H1 (cell line): ENCODE measurements around the gene ELFN2. TPM values are rescaled to one million over a fixed set of nuclear protein-coding genes. Genes with fewer than 3 reads are reported as not detected.

Experiments
- CTCF ChIA-PET: fragments of 300-600 bp; sonication (Branson Sonifier 250); formaldehyde crosslinking; loops from one replicate; lab custom pipeline; 2021; ENCODE audit not compliant: partially characterized antibody; lab: Charles Lee
- POLR2A ChIA-PET: fragments of 300-600 bp; sonication (Branson Sonifier 250); formaldehyde crosslinking; loops from one replicate; lab custom pipeline; 2021; ENCODE audit warnings: inconsistent platforms; ENCODE audit not compliant: partially characterized antibody; lab: Charles Lee
- DNase-seq, 2 experiments: peaks; one replicate each; pipeline versions ENCODE4 v3.0.0 to v3.0.0-alpha.2; 2010 to 2022; ENCODE audit warnings: low spot score in 2 of 2, low read depth in 1 of 2, mixed read lengths in 1 of 2
- FAIRE-seq: peaks from 2 replicates; lab custom pipeline; 2011; peaks lifted over from hg19 to GRCh38; lab: Jason Lieb, UNC
- H2AFZ ChIP-seq: 2 replicates; pipeline ENCODE4 v1.8.1; 2012; ENCODE audit warnings: low read length, inconsistent platforms
- H2AK5ac ChIP-seq: 2 replicates; pipeline ENCODE4 v1.6.1; 2013; ENCODE audit warnings: low read depth, low read length
- H2BK120ac ChIP-seq: replicated peaks from 2 replicates; pipeline ENCODE3; 2013; ENCODE audit warnings: low read depth, low read length, inconsistent platforms
- H2BK12ac ChIP-seq: 2 replicates; pipeline ENCODE4 v1.6.1; 2013; ENCODE audit warnings: low read depth, low read length
- H2BK15ac ChIP-seq: 2 replicates; pipeline ENCODE4 v1.6.1; 2013; ENCODE audit warnings: low read length
- H2BK20ac ChIP-seq: 2 replicates; pipeline ENCODE4 v1.6.1; 2013; ENCODE audit warnings: low read length
- H2BK5ac ChIP-seq: 2 replicates; pipeline ENCODE4 v1.6.1; 2013; ENCODE audit warnings: low read depth, low read length
- H3K14ac ChIP-seq: 2 replicates; pipeline ENCODE4 v1.6.1; 2013; ENCODE audit warnings: inconsistent platforms; ENCODE audit not compliant: insufficient read length
- H3K18ac ChIP-seq: 2 replicates; pipeline ENCODE4 v1.6.1; 2013; ENCODE audit warnings: low read length; ENCODE audit errors: extremely low read depth
- H3K23ac ChIP-seq: 2 replicates; pipeline ENCODE4 v1.6.1; 2013; ENCODE audit warnings: inconsistent platforms; ENCODE audit not compliant: insufficient read length
- H3K23me2 ChIP-seq: 2 replicates; pipeline ENCODE4 v1.6.1; 2013; ENCODE audit warnings: low read depth, low read length
- H3K27ac ChIP-seq: 2 replicates; pipeline ENCODE4 v1.6.1; 2011; ENCODE audit warnings: low read depth, low read length, inconsistent platforms
- H3K27me3 ChIP-seq, 4 experiments: replicated peaks in 1 of 4; 1 replicate in 1 of 4; 2 replicates in 3 of 4; pipeline versions ENCODE4 v1.6.1 to v1.8.1; 2011 to 2013; ENCODE audit warnings: low read length in 3 of 4, mild to moderate bottlenecking in 3 of 4, inconsistent platforms in 2 of 4, mixed read lengths in 2 of 4, moderate library complexity in 1 of 4; ENCODE audit not compliant: control insufficient read depth in 3 of 4, insufficient read depth in 3 of 4; ENCODE audit errors: extremely low read depth in 1 of 4
- H3K36me3 ChIP-seq, 4 experiments: 2 replicates each; pipeline versions ENCODE4 v1.6.1 to v1.8.1; 2011 to 2013; ENCODE audit warnings: mild to moderate bottlenecking in 4 of 4, low read length in 3 of 4, moderate library complexity in 2 of 4, control low read depth in 1 of 4, inconsistent platforms in 1 of 4; ENCODE audit not compliant: insufficient read depth in 4 of 4, control insufficient read depth in 2 of 4
- H3K4ac ChIP-seq: replicated peaks from 2 replicates; pipeline ENCODE3; 2013; ENCODE audit warnings: low read length, low read depth, mixed read lengths, inconsistent platforms; ENCODE audit not compliant: insufficient read length
- H3K4me1 ChIP-seq, 4 experiments: replicated peaks in 1 of 4; 1 replicate in 1 of 4; 2 replicates in 3 of 4; pipeline versions ENCODE4 v1.6.1 to v1.8.1; 2011 to 2013; ENCODE audit warnings: low read length in 3 of 4, inconsistent platforms in 2 of 4, mixed read lengths in 1 of 4; ENCODE audit not compliant: insufficient read depth in 4 of 4, control insufficient read depth in 3 of 4
- H3K4me2 ChIP-seq, 2 experiments: 2 replicates each; pipeline versions ENCODE4 v1.6.1 to v1.8.1; 2011 to 2013; ENCODE audit warnings: low read depth in 2 of 2, low read length in 2 of 2, control low read depth in 1 of 2, inconsistent platforms in 1 of 2, mild to moderate bottlenecking in 1 of 2; ENCODE audit not compliant: insufficient read depth in 1 of 2
- H3K4me3 ChIP-seq, 4 experiments: fragments of 200-600, 300-600 bp in 1 of 4; sonication (generic), shearing (Covaris generic), sonication (Bioruptor Twin) in 1 of 4; 2 replicates each; pipeline versions ENCODE4 v1.5.1 to v1.8.1; 2011 to 2016; ENCODE audit warnings: low read length in 4 of 4, low read depth in 3 of 4, control low read depth in 2 of 4, inconsistent platforms in 2 of 4, mild to moderate bottlenecking in 2 of 4, mixed read lengths in 1 of 4, moderate library complexity in 1 of 4; ENCODE audit not compliant: insufficient read depth in 2 of 4; ENCODE audit errors: extremely low read depth in 1 of 4
- H3K56ac ChIP-seq: replicated peaks from 2 replicates; pipeline ENCODE3; 2013; ENCODE audit warnings: low read depth, mild to moderate bottlenecking, mixed read lengths, low read length, inconsistent platforms; ENCODE audit not compliant: insufficient read length
- H3K79me1 ChIP-seq: 2 replicates; pipeline ENCODE4 v1.6.1; 2013; ENCODE audit warnings: low read depth, low read length, control low read depth
- H3K79me2 ChIP-seq, 2 experiments: 2 replicates each; pipeline versions ENCODE4 v1.6.1 to v1.8.1; 2012 to 2013; ENCODE audit warnings: low read length in 2 of 2, mild to moderate bottlenecking in 2 of 2, inconsistent platforms in 1 of 2; ENCODE audit not compliant: insufficient read depth in 2 of 2, control insufficient read depth in 1 of 2
- H3K9ac ChIP-seq, 4 experiments: replicated peaks in 1 of 4; 1 replicate in 1 of 4; 2 replicates in 3 of 4; pipeline versions ENCODE4 v1.6.1 to v1.8.1; 2011 to 2013; ENCODE audit warnings: low read depth in 3 of 4, low read length in 3 of 4, control low read depth in 2 of 4, mild to moderate bottlenecking in 2 of 4, moderate library complexity in 2 of 4, inconsistent platforms in 1 of 4; ENCODE audit errors: extremely low read depth in 1 of 4
- H3K9me3 ChIP-seq, 2 experiments: 2 replicates each; pipeline versions ENCODE4 v1.6.1 to v1.8.1; 2012 to 2013; ENCODE audit warnings: mild to moderate bottlenecking in 2 of 2, moderate library complexity in 2 of 2, control low read depth in 1 of 2, inconsistent platforms in 1 of 2, low read depth in 1 of 2, low read length in 1 of 2, mixed read lengths in 1 of 2; ENCODE audit not compliant: insufficient read depth in 2 of 2
- H4K20me1 ChIP-seq, 2 experiments: replicated peaks in 1 of 2; 2 replicates each; pipeline versions ENCODE3 to v1.8.1; 2011 to 2013; ENCODE audit warnings: inconsistent platforms in 2 of 2, low read length in 2 of 2, mild to moderate bottlenecking in 1 of 2; ENCODE audit not compliant: insufficient read depth in 2 of 2, control insufficient read depth in 1 of 2
- H4K5ac ChIP-seq: 2 replicates; pipeline ENCODE4 v1.6.1; 2013; ENCODE audit warnings: low read length, low read depth, mixed read lengths, inconsistent platforms; ENCODE audit not compliant: insufficient read length
- H4K8ac ChIP-seq: 2 replicates; pipeline ENCODE4 v1.8.0; 2013; ENCODE audit warnings: mild to moderate bottlenecking, moderate library complexity, low read length, inconsistent platforms; ENCODE audit not compliant: insufficient read depth; ENCODE audit errors: extremely low read depth
- H4K91ac ChIP-seq: replicated peaks from 2 replicates; pipeline ENCODE3; 2013; ENCODE audit warnings: low read length, mixed read lengths, inconsistent platforms; ENCODE audit not compliant: insufficient read length
- POU5F1 ChIP-seq: IDR thresholded peaks from 2 replicates; pipeline ENCODE4 v1.6.1; 2011; ENCODE audit warnings: low read depth, mild to moderate bottlenecking, low read length, moderate library complexity
- WGBS, 2 experiments: shearing (Covaris generic) in 1 of 2; methylation state at CpG; one replicate each; pipeline versions ENCODE4 v1.1.6 to v1.1.7; 2013 to 2015; ENCODE audit warnings: low lambda C conversion rate in 2 of 2, mixed read lengths in 2 of 2, inconsistent platforms in 1 of 2, low coverage in 1 of 2, missing lambda C conversion rate in 1 of 2; ENCODE audit not compliant: insufficient replicate concordance in 2 of 2, insufficient coverage in 1 of 2, insufficient read length in 1 of 2; ENCODE audit errors: extremely low coverage in 1 of 2, missing lambda C conversion rate in 1 of 2; 5-methylcytosine and 5-hydroxymethylcytosine counted together
- polyA plus RNA-seq, 7 experiments: library from polyadenylated mRNA; depleted of rRNA in 3 of 7; stranded (reverse) in 5 of 7; unstranded in 2 of 7; fragments of >200 nt in 5 of 7; fragments of 200-250 nt in 2 of 7; gene quantifications; 1 replicate in 5 of 7; 2 replicates in 1 of 7; 4 replicates in 1 of 7; pipeline versions ENCODE4 v1.2.1 to v1.2.3, GENCODE V29; 2011 to 2013; ENCODE audit warnings: missing spikeins in 2 of 7, mixed read lengths in 2 of 7
- total RNA-seq: library from RNA; stranded (reverse); fragmentation: NEBNext Ultra II Directional; extraction: Animal tissue kit (Norgen Biotek cat#: 25700); gene quantifications from 2 replicates; pipeline ENCODE4 v1.2.1, GENCODE V29; 2021

Gene ELFN2
- total and polyA plus RNA-seq, 2 of the 8 experiments (the other 6 are each of a cell fraction or from before 2014, with no cell fraction given), result 0.63 to 0.88 TPM

- Histone ChIP-seq H2BK120ac (no peak overlapping the region), H3K27me3 (no peaks in the 10 kb centered on the region; a peak in 1 of 7 replicates), H4K20me1 (no peaks in the 10 kb centered on the region), H3K4me1 (peaks cover 0 to 7% (median 2%) of the 10 kb centered on the region in 4 experiments; a peak in 2 of 7 replicates), H2BK20ac (no peak overlapping the region), H2BK12ac (no peak overlapping the region), H3K4ac (no peak overlapping the region), H4K5ac (no peak overlapping the region), H2BK5ac (no peak overlapping the region), H4K8ac (no peak overlapping the region), H3K4me2 (no peak overlapping the region), H3K23ac (no peak overlapping the region), H3K9ac (0 out of 7 replicates have a peak overlapping the region, but pooled peaks of 1 of the 4 experiments have one; percentile 10), H3K56ac (no peak overlapping the region), H3K23me2 (no peaks in the 10 kb centered on the region), H2AFZ (no peak overlapping the region), H2BK15ac (no peak overlapping the region), H3K79me2 (no peaks in the 10 kb centered on the region), H3K27ac (no peak overlapping the region), H3K9me3 (no peaks in the 10 kb centered on the region), H3K18ac (no peak overlapping the region; the same call in 1 of the 2 replicates), H3K14ac (no peak overlapping the region), H2AK5ac (no peak overlapping the region), H4K91ac (no peak overlapping the region), H3K4me3 (no peak overlapping the region), H3K36me3 (no peaks in the 10 kb centered on the region), H3K79me1 (no peaks in the 10 kb centered on the region)
- ChIA-PET POLR2A (no interaction called here), CTCF (interaction anchor here (0.9 kb wide), 1 partner anchor 96 kb away, joined by 4 read pairs; no protein-coding TSS in a partner anchor)
- TF ChIP-seq POU5F1, result no peak
- no peak for DNase-seq
- no peak for FAIRE-seq
- 87% methylated on average over 14 of the region's 16 CpGs; no CpG with 5 or more reads in 1 of the 2 experiments for WGBS, 2 experiments
These were observed 14.6 kb downstream of the ELFN2 start for GRCh38 chr22:37412495-37413250.
